GM12878 (cell line): ENCODE data around the gene BCLAF1. TPM values are rescaled to one million over a fixed set of nuclear protein-coding genes. Genes with fewer than 3 reads are reported as not detected.

Experiments
- ATAC-seq: fragments of 200-7000 bp; cut with Tn5 transposase; 3 replicates; pipeline ENCODE4 v1.9.1; 2020; ENCODE audit warnings: mild to moderate bottlenecking, moderate library complexity
- BruUV-seq: library from RNA; stranded (reverse); fragments of 400-500 nt; replicated peaks from 2 replicates; lab custom pipeline; 2021; lab: Mats Ljungman, UMichigan
- CTCF ChIA-PET: fragments of 300-600 bp; sonication (Branson Sonifier 250); formaldehyde crosslinking; extraction: SDS; loops from one replicate; lab custom pipeline; 2021; ENCODE audit warnings: inconsistent platforms; lab: Yijun Ruan, JAX
- POLR2A ChIA-PET: fragments of 350-600 bp; formaldehyde crosslinking; extraction: SDS; loops from one replicate; lab custom pipeline; 2021; ENCODE audit warnings: inconsistent platforms; lab: Charles Lee
- RAD21 ChIA-PET: fragments of 300-600 bp; sonication (Branson Sonifier 250); formaldehyde crosslinking; loops from one replicate; lab custom pipeline; 2023; ENCODE audit warnings: antibody characterized with exemption; ENCODE audit not compliant: unreplicated experiment; lab: Charles Lee
- SMC1A ChIA-PET: fragments of 300-600 bp; sonication (Branson Sonifier 250); formaldehyde crosslinking; loops from one replicate; lab custom pipeline; 2023; ENCODE audit not compliant: unreplicated experiment, uncharacterized antibody; lab: Charles Lee
- DNase-seq: peaks from one replicate; pipeline ENCODE4 v3.0.0-alpha.2; 2011; ENCODE audit warnings: low read depth, low spot score
- FAIRE-seq: peaks from 3 replicates; lab custom pipeline; 2011; peaks lifted over from hg19 to GRCh38; lab: Jason Lieb, UNC
- H2AFZ ChIP-seq: 2 replicates; pipeline ENCODE4 v1.6.0; 2011; ENCODE audit warnings: low read depth, low read length, control low read depth; ENCODE audit not compliant: control insufficient read depth
- H3K27ac ChIP-seq: 2 replicates; pipeline ENCODE4 v1.5.1; 2011; ENCODE audit warnings: control low read depth; ENCODE audit not compliant: control insufficient read depth, insufficient read depth
- H3K27me3 ChIP-seq, 2 experiments: replicated peaks in 1 of 2; 2 replicates each; pipeline versions ENCODE4 v1.6.0 to v1.6.1; 2011; ENCODE audit warnings: low read length in 1 of 2; ENCODE audit not compliant: control insufficient read depth in 2 of 2, insufficient read depth in 2 of 2
- H3K36me3 ChIP-seq, 2 experiments: 2 replicates each; pipeline ENCODE4 v1.5.1; 2011; ENCODE audit warnings: low read length in 1 of 2; ENCODE audit not compliant: control insufficient read depth in 2 of 2, insufficient read depth in 2 of 2
- H3K4me1 ChIP-seq: 2 replicates; pipeline ENCODE4 v1.6.1; 2011; ENCODE audit warnings: mild to moderate bottlenecking, low read length, moderate library complexity, mixed read lengths; ENCODE audit not compliant: control insufficient read depth, insufficient read depth
- H3K4me2 ChIP-seq: 2 replicates; pipeline ENCODE4 v1.6.0; 2011; ENCODE audit warnings: control low read depth; ENCODE audit not compliant: control insufficient read depth, insufficient read depth
- H3K4me3 ChIP-seq: fragments of 200-600 bp; sonication (generic); 2 replicates; pipeline ENCODE4 v1.5.1; 2016
- H3K79me2 ChIP-seq: 2 replicates; pipeline ENCODE4 v1.6.0; 2011; ENCODE audit warnings: low read length; ENCODE audit not compliant: control insufficient read depth, insufficient read depth
- H3K9ac ChIP-seq: 2 replicates; pipeline ENCODE4 v1.8.0; 2011; ENCODE audit warnings: low read length, control low read depth, mixed read lengths; ENCODE audit not compliant: control insufficient read depth, insufficient read depth
- H3K9me3 ChIP-seq: replicated peaks from 3 replicates; pipeline ENCODE4 v1.5.1; 2011; ENCODE audit warnings: mild to moderate bottlenecking, low read length; ENCODE audit not compliant: control insufficient read depth, insufficient read depth
- H4K20me1 ChIP-seq: 2 replicates; pipeline ENCODE4 v1.6.0; 2011; ENCODE audit not compliant: control insufficient read depth, insufficient read depth
- BHLHE40 ChIP-seq, 2 experiments: fragments of 450-650 bp in 1 of 2; IDR thresholded peaks; 2 replicates each; pipeline ENCODE4 v1.6.1; 2011 to 2017; ENCODE audit warnings: low read depth in 2 of 2, borderline replicate concordance in 1 of 2, improper control_type of control experiment in 1 of 2, low read length in 1 of 2, mild to moderate bottlenecking in 1 of 2
- BMI1 ChIP-seq: fragments of 450-650 bp; IDR thresholded peaks from 2 replicates; pipeline ENCODE4 v1.6.1; 2016; ENCODE audit warnings: mild to moderate bottlenecking, moderate library complexity, borderline replicate concordance
- EZH2 ChIP-seq: IDR thresholded peaks from 2 replicates; pipeline ENCODE4 v1.6.1; 2012; ENCODE audit warnings: low read depth, mild to moderate bottlenecking, control low read depth, inconsistent platforms, low read length, borderline replicate concordance; ENCODE audit not compliant: control insufficient read depth
- RFX5 ChIP-seq: IDR thresholded peaks from 2 replicates; pipeline ENCODE4 v1.6.1; 2011; ENCODE audit warnings: low read depth, low read length, improper control_type of control experiment
- WGBS: methylation state at CpG from one replicate; pipeline ENCODE4 v1.1.6; 2016; ENCODE audit warnings: low lambda C conversion rate; ENCODE audit not compliant: insufficient replicate concordance, insufficient coverage; ENCODE audit errors: missing lambda C conversion rate; 5-methylcytosine and 5-hydroxymethylcytosine counted together
- in situ Hi-C: fragments of 300-500 bp; cut with MboI; formaldehyde crosslinking; loops from 9 replicates; pipeline ENCODE4 v1.14.3; 2018; ENCODE audit warnings: mixed read lengths
- intact Hi-C: fragments of 100-400 bp; cut with micrococcal nuclease; formaldehyde crosslinking; loops from one replicate; pipeline ENCODE4 v1.14.2; 2022; ENCODE audit not compliant: unreplicated experiment
- polyA plus RNA-seq, 11 experiments: library from polyadenylated mRNA; depleted of rRNA in 4 of 11; unstranded in 6 of 11; stranded (reverse) in 5 of 11; fragments of >200 nt; fragmentation: Nextera tagmentation in 4 of 11; fragmentation: Illumina TruSeq in 1 of 11; extraction: Ambion mirVana in 4 of 11; extraction: Trizol in 1 of 11; gene quantifications; 1 replicate in 1 of 11; 2 replicates in 10 of 11; pipeline versions ENCODE4 v1.2.1 to v1.2.3, GENCODE V29; 2011 to 2016; ENCODE audit warnings: inconsistent platforms in 2 of 11, missing spikeins in 2 of 11, low read depth in 1 of 11
- total RNA-seq, 4 experiments: library from RNA; depleted of rRNA in 3 of 4; stranded (reverse); fragments of >200 nt in 3 of 4; fragmentation: Illumina TruSeq in 1 of 4; extraction: Trizol in 1 of 4; gene quantifications; 2 replicates each; pipeline versions ENCODE4 v1.2.1 to v1.2.3, GENCODE V29; 2013 to 2021
- TF ChIP-seq, protein P1 (sequence below), 3 experiments: IDR thresholded peaks in 2 of 3; conservative IDR thresholded peaks in 1 of 3; 2 replicates each; pipeline ENCODE4 v1.5.1; 2011; ENCODE audit warnings: low read depth in 3 of 3, low read length in 3 of 3, mild to moderate bottlenecking in 3 of 3, control low read depth in 2 of 3, moderate library complexity in 2 of 3, inconsistent platforms in 1 of 3, mixed read lengths in 1 of 3; ENCODE audit not compliant: control insufficient read depth in 2 of 3, insufficient read depth in 1 of 3; ENCODE audit errors: extremely low read depth in 1 of 3

The BCLAF1 gene
- total and polyA plus RNA-seq, 10 of the 15 experiments (the other 5 are each of a cell fraction or from before 2014, with no cell fraction given) = 56.0 to 223 (median 114) TPM

DNA sequence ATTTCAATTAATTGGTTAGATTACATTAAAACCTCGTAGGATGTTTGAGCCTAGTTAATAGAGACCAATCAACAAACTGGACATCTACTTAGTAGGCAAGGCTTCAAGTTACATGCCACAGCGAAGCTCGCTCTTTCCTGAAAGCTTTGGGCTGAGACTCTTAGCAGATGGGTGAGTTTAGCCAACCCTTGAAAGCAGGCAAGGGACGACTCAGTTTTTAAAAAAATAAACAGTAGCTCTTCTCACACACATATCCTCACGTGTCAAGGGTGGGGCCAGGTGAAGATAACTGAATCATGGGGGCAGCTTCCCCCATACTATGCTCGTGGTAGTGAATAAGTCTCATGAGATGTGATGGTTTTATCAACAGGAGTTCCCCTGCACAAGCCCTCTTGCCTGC lies 40.3 kb downstream of the BCLAF1 start:
- Histone ChIP-seq H3K4me3 (peak overlapping the region; percentile 80), H4K20me1 (no peaks in the 10 kb centered on the region), H3K4me1 (no peaks in the 10 kb centered on the region), H3K27ac (peak overlapping the region; percentile 75; the same call in 1 of the 2 replicates), H3K9me3 (no peaks in the 10 kb centered on the region), H3K27me3 (no peaks in the 10 kb centered on the region), H3K79me2 (peaks cover 18% of the 10 kb centered on the region), H3K4me2 (peak overlapping the region; percentile 83), H2AFZ (peak overlapping the region; percentile 86), H3K9ac (peak overlapping the region; percentile 87), H3K36me3 (no peaks in the 10 kb centered on the region; a peak in 1 of 4 replicates)
- BruUV-seq = no TSS peak
- WGBS = 19% methylated on average over 6 of the region's 6 CpGs
- CTCF ChIA-PET = interaction anchor here (1.1 to 4.8 kb wide), 3 partner anchors 18 to 68 kb away, joined by 4 to 20 read pairs (median 14); no protein-coding TSS in a partner anchor
- POLR2A ChIA-PET = interaction anchor here (0.6 to 8.4 kb wide), 2 partner anchors 11 to 39 kb away, joined by 3 to 59 read pairs; partner anchors contain the start of gene BCLAF1
- FAIRE-seq (no peak), DNase-seq (no peak), ATAC-seq (peak; percentile 5)
- intact Hi-C loops = no loop called here
- RAD21 ChIA-PET = no interaction called here
- TF ChIP-seq BHLHE40 (IDR thresholded peaks at IDR 0.05; ENCODE audit: borderline replicate concordance in 1 of 2, low read depth in 2 of 2, low read length in 1 of 2) (0 out of 4 replicates have a peak, but pooled peaks of 1 of the 2 experiments have one; percentile 23), EZH2 (no peak), BMI1 (no peak), RFX5 (no peak)
- TF ChIP-seq, protein P1, sequence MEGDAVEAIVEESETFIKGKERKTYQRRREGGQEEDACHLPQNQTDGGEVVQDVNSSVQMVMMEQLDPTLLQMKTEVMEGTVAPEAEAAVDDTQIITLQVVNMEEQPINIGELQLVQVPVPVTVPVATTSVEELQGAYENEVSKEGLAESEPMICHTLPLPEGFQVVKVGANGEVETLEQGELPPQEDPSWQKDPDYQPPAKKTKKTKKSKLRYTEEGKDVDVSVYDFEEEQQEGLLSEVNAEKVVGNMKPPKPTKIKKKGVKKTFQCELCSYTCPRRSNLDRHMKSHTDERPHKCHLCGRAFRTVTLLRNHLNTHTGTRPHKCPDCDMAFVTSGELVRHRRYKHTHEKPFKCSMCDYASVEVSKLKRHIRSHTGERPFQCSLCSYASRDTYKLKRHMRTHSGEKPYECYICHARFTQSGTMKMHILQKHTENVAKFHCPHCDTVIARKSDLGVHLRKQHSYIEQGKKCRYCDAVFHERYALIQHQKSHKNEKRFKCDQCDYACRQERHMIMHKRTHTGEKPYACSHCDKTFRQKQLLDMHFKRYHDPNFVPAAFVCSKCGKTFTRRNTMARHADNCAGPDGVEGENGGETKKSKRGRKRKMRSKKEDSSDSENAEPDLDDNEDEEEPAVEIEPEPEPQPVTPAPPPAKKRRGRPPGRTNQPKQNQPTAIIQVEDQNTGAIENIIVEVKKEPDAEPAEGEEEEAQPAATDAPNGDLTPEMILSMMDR (IDR thresholded peaks at IDR 0.05 in 2 of 3, conservative IDR thresholded peaks at IDR 0.05 in 1 of 3; ENCODE audit: control insufficient read depth in 2 of 3, extremely low read depth in 1 of 3, insufficient read depth in 1 of 3, low read depth in 3 of 3, low read length in 3 of 3) = no peak
- SMC1A ChIA-PET = interaction anchor here (0.9 to 3.6 kb wide), 4 partner anchors 11 to 40 kb away, joined by 3 to 19 read pairs (median 10); partner anchors contain the start of gene BCLAF1
- in situ Hi-C loops = no loop called here
